HT-29 (cell line): ENCODE data around the gene TEPSIN. TPM values are rescaled to one million over a fixed set of nuclear protein-coding genes. Genes with fewer than 3 reads are reported as not detected.

ENCODE experiments used
- DNase-seq: peaks from one replicate; pipeline ENCODE4 v3.0.0-alpha.2; 2015; ENCODE audit warnings: low spot score
- total RNA-seq: library from RNA; depleted of rRNA; stranded (reverse); fragments of >200 nt; shearing (Covaris generic); gene quantifications from 2 replicates; pipeline ENCODE4 v1.2.3, GENCODE V29; 2014

Gene TEPSIN
- total RNA-seq, 1 experiment from 2014 or later = 46.2 TPM

- no peak for DNase-seq
Measured at GRCh38 chr17:81267390-81268067, 28.7 kb upstream of the TEPSIN start.

GRCh38 chr17:81265576-81265975 lies 26.7 kb upstream of the TEPSIN start:
- DNase-seq = no peak

- DNase-seq = no peak
Measured at GRCh38 chr17:81264640-81265039, 25.8 kb upstream of the TEPSIN start.

GRCh38 chr17:81263371-81264181 lies 24.7 kb upstream of the TEPSIN start:
- no peak for DNase-seq

GRCh38 chr17:81261582-81262336 lies 22.9 kb upstream of the TEPSIN start:
- DNase-seq = no peak

GRCh38 chr17:81261096-81261495 lies 22.2 kb upstream of the TEPSIN start:
- DNase-seq = no peak

GRCh38 chr17:81260641-81261040 lies 21.8 kb upstream of the TEPSIN start:
- DNase-seq = no peak

- no peak for DNase-seq
Measured at GRCh38 chr17:81260171-81260570, 21.3 kb upstream of the TEPSIN start.

- no peak for DNase-seq
Measured at GRCh38 chr17:81259058-81259605, 20.3 kb upstream of the TEPSIN start.

GRCh38 chr17:81258292-81258691 lies 19.4 kb upstream of the TEPSIN start:
- no peak for DNase-seq

- DNase-seq = no peak
Measured at GRCh38 chr17:81257533-81257932, 18.7 kb upstream of the TEPSIN start.

GRCh38 chr17:81256616-81257015 lies 17.8 kb upstream of the TEPSIN start:
- no peak for DNase-seq

GRCh38 chr17:81254955-81255717 lies 16.3 kb upstream of the TEPSIN start:
- peak; percentile 87 for DNase-seq

GRCh38 chr17:81253358-81254131 lies 14.7 kb upstream of the TEPSIN start:
- peak; percentile 52 for DNase-seq

- no peak for DNase-seq
Measured at GRCh38 chr17:81252987-81253329, 14.1 kb upstream of the TEPSIN start.

GRCh38 chr17:81252326-81252986 lies 13.6 kb upstream of the TEPSIN start:
- DNase-seq = no peak

GRCh38 chr17:81251709-81252301 lies 12.9 kb upstream of the TEPSIN start:
- no peak for DNase-seq

GRCh38 chr17:81251094-81251708 lies 12.3 kb upstream of the TEPSIN start:
- peak; percentile 54 for DNase-seq
